ENCODE data around the gene SYNGR4.
"Not testable (repeated sequence)": the region's sequence is repeated elsewhere in the genome, so short reads cannot be mapped to it uniquely, and the experiment has no call there.

Gene SYNGR4, protein sequence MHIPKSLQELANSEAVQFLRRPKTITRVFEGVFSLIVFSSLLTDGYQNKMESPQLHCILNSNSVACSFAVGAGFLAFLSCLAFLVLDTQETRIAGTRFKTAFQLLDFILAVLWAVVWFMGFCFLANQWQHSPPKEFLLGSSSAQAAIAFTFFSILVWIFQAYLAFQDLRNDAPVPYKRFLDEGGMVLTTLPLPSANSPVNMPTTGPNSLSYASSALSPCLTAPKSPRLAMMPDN

DNA sequence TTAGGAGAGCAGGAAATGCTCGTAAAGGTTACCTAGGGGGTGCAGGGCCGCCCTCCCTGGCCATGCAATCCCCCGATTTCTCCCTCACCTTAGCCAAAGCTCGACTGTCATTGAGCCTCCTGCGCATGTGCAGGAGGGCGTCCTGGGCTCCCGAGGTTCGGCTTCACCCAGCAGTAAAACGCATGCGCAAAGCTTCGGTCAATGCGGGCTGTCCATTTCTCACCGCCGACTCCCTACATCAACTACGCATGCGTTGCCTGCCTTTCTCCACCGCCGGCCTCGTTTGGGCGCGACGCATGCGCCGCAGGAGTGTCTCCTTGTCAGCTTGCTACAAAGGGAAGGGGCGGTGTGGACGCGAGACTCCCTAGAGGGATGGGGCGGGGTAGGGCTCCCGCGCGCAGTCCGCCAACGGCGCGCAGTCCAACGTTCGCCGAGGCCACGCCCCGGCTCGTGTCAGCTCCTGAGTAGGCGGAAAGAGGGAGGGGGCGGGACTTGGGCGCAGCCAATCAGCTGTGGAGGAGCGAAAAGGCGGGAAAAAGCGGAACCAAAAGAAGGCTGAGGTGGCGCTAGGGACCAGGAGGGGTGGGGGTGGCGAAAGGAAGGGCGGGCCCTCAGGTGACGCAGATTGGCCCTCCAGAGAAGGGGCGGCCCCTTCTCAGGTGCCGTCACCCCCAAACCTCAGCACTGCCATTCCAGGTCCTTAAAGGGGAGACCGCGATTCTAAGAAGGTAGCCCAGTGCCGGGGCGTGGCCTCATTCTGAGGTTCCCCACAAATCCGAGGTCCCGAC, at the start of gene SYNGR4, which contains the start of gene TMEM143:
SYNGR4 (plus strand) TSS at position 558 of the 788 bp plus-strand sequence. CDS start 1,476 bp downstream, outside the sequence.
TMEM143 (minus strand) TSS at position 131 of the 788 bp plus-strand sequence; CDS start at position 111, 20 bp downstream.
- peak; percentile 93 for DNase-seq (ENCODE audit: low read depth in 2 of 2)

DNA sequence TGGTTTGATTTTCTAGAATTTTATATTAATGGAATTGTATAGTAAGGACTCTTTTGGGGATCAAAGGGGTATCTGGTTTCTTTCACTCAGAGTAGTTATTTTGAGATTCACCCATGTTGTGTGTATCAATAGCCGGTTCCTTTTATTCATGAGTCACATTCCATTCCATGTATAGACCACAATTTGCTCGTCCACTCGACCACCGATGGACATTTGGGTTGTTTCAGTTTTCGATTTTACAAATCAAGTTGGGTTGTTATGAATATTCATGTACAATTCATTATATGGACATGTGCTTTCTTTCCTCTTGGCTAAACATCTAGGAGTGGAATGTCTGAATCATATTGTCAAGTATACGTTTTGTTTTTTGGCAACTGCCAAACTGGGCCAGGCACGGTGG, 48.5 kb upstream of the SYNGR4 start:
- DNase-seq (ENCODE audit: low read depth in 2 of 2): no peak

DNA sequence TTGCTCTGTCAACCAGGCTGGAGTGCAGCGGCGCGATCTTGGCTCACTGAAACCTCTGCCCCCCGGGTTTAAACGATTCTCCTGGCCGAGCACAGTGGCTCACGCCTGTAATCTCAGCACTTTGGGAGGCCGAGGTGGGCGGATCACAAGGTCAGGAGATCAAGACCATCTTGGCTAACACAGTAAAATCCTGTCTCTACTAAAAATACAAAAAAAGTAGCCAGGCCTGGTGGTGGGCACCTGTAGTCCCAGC, 46.5 kb upstream of the SYNGR4 start:
- DNase-seq (ENCODE audit: low read depth in 2 of 2): not testable (repeated sequence)

DNA sequence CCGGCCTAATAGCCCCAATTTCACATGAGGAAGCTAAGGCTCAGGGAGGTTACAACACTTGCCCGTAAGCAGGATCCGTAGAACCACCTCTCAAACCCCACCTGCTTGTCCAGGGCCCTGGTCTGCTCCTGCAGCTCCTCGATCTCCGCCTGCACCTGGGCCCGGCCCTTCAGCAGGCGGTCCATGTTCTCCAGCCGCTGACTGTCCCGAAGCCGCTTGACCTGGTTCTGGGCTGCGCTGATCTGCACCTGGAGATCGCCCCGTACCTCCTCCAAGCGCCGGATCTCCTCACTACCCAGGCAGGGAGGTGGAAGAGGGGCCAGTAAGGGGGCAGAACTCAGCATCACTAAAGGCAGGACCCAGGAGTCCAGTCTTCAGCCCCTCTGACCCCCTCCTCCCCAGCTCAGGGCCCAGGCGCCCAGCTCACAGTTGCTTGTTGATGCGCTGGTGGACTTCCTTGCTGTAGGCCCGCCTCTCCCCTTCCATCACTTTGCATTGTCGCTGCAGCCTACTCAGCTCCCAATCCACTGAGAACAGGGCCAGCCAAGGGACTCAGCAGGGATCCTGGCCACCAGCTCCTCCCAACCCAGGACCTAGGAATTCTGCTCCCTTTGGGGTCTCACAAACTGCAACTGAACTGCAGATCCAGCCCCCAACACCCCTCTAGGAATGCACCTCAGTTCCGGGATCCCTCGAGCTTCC, 45.7 kb upstream of the SYNGR4 start:
- DNase-seq (ENCODE audit: low read depth in 2 of 2): no peak

DNA sequence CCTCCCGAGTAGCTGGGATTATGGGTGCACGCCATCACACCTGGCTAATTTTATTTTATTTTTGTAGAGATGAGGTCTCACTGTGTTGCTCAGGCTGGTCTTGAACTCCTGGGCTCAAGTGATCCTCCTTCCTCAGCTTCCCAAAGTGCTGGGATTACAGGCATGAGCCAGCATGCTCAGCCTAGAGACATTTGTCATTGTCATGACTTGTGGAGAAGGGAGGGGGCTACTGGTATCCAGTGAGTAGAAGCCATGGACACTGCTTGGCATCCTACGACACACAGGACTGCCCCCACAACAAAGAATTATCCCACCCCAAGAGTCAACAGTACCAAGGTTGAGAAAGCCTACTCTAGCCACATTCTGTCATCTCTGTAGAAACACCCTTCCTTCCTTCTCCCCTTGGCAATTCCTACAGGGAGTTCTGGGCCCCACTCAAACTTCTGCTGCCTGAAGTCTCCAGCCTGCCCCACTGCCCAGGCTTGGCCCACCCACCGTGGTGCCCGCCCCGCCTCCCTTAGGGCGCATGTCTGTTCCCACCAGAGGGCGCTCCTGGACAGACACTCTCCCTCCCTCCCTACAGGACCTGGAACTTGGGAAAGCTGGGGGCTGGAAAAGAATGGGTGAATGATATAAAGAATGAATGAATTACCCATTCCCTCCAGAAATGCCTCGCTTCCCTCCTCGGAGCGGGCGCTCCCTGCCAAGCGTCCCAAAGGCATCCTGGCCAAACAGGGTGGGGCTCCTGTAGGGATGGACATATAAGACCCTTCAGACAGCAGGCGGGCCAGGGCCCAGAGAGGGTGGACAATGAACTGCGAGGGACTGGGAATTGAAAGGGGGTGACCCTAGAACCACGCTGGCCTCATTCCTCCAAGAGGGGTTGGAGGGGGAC, 44.3 kb upstream of the SYNGR4 start:
- peak; percentile 71 to 74 for DNase-seq (ENCODE audit: low read depth in 2 of 2)

DNA sequence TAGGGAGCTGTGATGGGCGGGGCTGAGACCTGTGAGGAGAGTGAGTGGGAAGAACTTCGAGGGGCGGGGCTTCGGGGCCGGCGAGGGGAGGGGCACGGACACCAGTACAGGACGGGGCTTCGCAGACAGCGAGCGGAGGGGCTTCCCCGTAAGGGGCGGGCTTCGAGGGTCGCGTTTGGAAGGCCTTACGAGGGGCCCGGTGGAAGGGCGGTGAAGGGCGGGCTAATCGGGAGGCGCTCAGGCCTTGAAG, 42.9 kb upstream of the SYNGR4 start:
- DNase-seq (ENCODE audit: low read depth in 2 of 2): peak; percentile 93 to 96

DNA sequence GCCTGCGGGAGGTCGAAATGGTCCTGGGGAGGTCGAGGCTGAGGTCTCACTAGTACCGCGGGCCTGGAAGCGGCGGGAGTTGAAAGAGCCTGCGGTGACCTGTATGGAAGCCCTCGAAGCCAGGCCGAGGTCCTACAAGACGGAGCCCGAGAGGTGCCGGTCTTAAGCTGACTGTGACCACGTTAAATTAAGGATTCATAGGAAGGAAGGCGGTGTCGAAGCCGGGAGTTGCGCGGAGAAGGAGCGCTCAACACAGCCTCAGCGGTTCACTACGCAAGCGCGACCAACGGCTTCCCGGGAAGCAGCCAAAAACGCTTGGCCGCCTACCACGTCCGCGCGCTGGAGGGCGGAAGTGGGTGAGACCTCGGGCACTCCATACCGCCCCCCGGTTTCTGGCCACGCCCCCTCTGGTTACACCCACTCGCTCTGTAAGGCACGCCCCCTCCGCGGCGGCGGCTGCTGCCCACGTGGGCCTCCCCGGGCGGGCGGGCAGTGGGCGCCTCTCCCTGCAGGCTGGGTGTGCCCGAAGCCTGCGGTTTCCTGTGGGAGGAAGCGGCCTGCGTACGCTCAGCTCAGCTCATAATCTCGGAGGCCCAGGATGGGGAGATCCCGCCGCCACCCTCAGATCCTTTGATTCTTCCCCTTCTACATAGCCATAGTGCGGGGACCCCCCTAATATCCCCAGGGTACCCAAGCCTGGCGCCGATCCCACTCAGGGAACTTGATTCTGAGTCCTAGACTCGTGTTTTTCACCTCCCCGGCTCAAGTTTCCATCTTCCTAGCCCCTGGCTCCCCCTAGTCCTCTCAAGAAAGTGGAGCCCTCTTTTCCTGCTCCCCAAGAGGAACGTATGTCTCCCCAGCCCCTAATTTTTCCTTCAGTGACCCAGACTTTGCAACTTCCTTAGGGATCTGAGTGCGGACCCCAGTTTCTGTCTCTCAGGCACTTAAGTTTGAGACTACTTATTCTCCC, 42.3 kb upstream of the SYNGR4 start:
- DNase-seq (ENCODE audit: low read depth in 2 of 2): peak; percentile 94 to 99

DNA sequence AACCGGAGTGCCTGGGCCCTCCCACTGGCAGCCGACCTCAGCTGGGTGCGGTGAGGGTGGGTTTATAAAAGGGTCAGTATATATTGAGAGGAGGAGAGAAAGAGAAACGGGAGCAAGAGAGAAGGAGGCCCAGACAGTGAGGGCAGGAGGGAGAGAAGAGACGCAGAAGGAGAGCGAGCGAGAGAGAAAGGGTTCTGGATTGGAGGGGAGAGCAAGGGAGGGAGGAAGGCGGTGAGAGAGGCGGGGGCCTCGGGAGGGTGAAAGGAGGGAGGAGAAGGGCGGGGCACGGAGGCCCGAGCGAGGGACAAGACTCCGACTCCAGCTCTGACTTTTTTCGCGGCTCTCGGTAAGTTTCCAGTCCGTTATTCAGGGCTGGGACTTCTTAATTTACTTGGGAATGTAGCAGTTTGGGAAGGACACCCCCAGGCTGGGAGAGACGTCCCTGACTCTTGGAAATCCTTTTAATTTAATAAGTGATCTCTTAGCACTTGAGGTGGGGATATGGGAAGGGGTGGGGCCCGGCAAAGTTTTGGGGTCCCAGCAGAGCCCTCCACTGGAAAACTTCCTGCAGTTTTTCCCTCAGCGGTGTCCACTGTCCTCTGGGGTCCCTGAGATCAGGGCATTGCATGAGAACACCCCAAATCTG, 38.8 kb upstream of the SYNGR4 start, which contains the start of gene EMP3:
EMP3 (plus strand) TSS at position 288 of the 646 bp plus-strand sequence. CDS start 1,293 bp downstream, outside the sequence.
- DNase-seq (ENCODE audit: low read depth in 2 of 2): peak; percentile 73 to 78

DNA sequence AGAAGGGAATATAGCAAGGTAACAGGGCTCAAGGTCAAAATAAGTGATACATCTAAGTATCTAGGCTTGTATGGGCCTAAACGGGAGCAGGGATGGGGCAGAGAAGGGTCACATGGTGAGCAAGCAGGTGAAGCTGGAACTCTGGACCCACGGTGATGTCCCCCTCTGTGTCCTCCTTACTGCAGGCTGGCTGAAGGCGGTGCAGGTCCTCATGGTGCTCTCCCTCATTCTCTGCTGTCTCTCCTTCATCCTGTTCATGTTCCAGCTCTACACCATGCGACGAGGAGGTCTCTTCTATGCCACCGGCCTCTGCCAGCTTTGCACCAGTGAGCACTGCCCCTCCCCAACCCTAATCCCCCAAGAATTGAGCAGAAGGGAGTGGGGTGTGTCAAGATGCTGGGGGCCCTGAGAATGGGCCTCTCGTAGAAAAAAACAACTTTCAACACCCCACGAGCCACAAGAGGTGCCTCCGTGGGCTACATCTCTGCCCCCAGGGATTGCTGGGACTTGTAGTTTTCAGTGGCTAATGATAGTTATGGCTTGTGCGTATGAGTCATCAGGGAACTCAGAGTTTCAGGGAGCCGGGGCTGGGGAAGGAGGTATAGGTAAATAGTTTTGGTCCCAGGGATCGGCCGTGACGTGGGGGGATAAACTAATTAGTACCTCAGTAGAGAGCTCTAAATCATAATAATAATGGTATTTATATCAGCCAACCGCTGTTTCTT, 34.8 kb upstream of the SYNGR4 start:
- DNase-seq (ENCODE audit: low read depth in 2 of 2): peak in 1 of 2 donors; percentile 26

DNA sequence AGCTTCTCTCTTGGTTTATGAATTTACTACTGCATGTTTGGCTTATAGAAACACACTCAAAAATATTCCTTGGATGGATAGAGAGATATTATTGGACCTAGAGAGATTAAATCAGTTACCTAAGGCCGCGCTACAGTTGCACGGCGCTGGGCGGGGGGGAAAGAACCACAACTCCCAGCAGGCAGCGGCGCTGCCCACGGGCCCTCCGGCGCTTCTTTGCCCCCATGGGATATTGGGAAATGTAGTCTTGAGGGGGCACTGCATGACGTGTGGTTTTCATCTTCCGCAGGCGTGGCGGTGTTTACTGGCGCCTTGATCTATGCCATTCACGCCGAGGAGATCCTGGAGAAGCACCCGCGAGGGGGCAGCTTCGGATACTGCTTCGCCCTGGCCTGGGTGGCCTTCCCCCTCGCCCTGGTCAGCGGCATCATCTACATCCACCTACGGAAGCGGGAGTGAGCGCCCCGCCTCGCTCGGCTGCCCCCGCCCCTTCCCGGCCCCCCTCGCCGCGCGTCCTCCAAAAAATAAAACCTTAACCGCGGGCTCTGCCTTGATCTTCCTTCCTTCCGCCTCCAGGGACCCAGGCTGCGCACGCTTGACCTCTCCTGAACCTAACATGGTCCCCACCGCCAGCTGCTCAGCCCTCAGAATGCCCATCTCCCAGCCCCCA, 34.0 kb upstream of the SYNGR4 start:
- DNase-seq (ENCODE audit: low read depth in 2 of 2): peak; percentile 58 to 61

DNA sequence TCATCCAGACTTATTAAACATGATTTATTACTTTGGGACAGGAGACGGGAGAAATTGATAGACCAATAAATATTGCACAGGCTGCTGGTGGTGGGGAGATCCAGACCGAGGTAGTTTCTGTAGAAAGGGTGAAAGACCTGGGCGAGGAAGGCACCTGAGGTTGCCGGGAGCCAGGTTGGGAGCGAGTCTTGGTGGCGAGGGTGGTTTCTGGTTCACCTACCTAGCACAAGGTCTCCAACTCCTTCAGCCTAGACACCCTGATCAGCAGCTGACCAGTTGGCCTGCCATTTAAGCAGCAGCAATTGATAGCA, 31.9 kb upstream of the SYNGR4 start:
- DNase-seq (ENCODE audit: low read depth in 2 of 2): no peak

DNA sequence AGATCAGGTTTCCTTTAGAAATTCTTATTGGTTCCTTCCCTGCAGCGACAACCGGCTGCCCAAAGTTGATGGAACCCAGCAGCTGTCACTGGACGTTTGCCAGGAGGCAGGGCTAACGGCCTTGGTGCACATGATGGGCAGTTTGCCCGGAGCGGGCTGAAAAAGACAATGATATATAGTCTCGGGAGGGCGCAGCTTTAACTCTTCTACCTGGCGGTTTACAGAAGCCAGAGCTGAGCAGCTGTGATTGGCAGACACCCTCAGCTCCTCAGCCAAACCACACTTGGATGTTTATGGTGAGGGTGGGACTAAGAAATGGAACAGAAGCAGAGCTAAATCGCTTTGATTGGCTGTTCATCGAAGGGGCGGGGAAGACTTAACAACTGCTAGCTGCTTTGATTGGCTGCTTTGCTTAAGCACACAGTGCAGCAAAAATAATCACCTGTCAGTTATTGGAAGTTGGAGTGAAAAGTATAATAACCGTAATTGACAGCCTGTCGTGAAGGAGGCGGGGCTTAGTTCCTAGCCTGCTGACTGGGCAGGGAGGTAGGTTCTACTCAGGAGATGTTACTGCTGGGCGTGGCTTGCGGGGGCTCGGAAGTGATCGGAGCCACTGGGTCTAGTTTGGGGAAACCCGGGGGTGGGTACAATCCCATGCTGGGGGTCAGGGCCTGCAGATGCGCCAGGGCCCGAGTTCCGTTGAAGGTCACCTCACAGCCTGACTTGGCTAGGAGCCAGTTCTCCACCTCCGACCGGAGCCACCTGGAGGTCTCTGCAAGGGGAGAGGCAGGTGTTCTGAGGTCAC, 31.3 kb upstream of the SYNGR4 start:
- peak; percentile 78 to 85 for DNase-seq (ENCODE audit: low read depth in 2 of 2)

DNA sequence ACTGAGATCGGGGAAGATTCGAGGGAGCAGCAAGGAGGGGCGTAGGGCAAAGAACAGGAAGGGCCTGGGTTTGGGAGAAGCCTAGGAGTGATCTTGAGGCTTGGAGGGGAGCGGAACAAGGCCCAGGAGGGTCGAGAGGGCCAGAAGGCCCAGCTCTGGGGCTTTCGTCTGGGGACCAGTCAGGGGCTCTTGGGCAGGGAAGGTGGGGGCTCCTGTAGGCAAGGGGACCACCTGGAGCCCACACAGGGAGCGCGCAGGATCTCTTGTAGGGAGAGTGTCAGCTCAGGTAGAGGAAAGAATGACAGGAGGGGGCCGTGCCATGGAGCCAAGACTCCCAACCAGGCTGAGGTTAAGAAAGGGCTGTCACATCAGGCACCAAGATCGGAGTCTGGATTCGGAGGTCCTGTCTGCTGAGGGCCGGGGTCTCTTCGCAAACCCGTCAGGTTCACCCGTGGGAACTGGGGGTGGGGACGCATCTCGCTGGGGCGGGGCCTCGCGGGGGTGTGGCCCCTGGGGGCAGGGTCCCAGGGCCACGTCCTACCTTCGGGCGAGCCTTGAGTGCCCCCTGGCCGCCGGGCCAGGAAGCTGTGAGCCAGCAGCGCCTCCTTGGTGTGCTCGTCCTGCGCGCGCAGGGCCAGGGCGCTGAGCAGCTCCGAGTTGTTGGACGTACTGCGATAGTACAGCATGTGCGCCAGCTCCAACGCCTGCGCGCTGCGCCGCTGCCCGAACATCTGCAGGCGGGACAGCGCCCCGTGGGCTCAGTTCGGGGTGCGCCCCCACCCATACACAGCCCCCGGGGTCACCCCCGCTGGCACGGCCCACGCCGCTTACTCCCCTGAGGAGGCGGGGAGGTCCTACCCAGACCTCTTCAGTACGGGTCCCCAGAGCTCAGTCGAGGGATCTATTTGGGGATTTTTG, 30.4 kb upstream of the SYNGR4 start:
- DNase-seq (ENCODE audit: low read depth in 2 of 2): peak; percentile 84 to 89

DNA sequence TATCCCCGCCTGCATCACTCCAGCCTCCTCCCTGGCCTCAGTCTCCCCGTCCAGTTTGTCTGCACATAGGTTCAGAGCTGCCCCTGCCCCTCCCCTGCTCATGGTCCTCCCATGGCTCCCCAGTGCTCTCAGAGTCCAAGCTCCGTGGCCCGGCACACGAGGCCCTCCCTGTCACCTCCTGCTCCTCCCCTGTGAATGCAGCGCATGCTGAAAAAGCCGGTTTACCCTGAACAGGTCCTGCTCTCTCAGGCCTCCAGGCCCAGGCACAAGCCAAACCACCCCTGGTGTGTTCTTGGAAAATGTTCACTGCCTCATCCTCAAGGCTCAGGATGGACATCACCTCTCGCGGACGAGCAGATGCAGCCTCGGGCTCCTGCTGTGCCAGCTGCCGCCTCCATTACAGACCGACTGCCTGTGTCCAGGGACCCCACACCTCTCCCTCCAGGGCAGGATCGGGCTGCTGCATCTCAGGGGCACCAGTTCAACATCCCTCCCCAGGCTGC, 25.9 kb upstream of the SYNGR4 start:
- no peak for DNase-seq (ENCODE audit: low read depth in 2 of 2)

DNA sequence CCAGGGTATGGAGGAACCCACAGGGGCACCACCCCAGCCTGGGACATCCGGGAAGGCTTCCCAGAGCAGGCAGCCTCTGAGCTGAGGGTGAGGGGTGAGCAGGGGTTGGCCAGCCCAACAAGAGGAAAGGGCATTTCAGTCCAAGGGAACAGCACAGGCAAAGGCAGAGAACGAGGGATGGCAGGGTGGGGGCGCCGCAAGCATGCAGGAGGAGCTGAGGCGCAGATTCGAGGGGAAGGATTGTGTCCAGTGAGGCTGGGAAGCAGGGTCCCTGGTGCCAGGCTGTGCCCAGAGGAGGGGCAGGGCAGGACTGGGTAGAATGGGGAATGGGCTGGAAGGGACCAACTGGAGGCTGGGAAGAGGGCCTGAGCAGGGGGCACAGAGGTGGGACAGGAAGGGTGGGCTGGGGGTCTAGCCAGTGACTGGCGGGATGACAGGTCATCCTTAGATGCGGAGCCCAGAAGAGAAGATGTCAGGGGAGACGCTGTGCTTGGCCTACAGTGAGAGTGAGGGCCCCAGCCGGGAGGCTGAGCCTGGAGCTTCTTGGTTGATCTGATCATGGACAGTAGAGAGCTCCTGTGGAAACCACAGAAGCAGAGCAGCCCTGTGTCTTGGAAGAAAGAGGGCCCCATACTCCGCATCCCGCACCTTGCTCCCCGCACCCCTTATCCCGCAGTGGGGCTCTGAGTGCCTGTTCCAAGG, 25.2 kb upstream of the SYNGR4 start:
- DNase-seq (ENCODE audit: low read depth in 2 of 2): no peak

DNA sequence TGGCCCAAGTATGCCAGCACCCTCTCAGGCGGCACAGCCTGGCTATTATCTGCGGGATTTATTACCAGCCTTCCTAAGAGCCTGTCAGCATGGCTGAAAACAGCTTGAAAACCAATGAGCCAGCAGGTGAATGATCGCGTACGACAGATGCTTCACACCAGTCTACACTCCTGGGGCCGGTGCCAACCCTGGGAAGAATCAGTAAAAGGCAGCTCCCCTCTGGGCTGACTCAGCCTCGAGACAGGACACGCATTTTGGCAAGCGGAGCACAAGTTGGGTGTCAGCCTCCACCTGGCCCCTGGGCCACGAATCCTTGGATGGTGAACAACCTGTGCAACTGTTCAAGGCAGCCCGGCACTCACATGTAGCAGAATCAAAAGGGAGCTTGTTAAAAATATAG, 23.2 kb upstream of the SYNGR4 start:
- no peak for DNase-seq (ENCODE audit: low read depth in 2 of 2)

Data from activated CD4-positive, alpha-beta T cell treated with anti-CD3 and anti-CD28 coated beads for 24 hours (primary cell).